K562 (cell line): ENCODE data around the gene MCM6. TPM values are rescaled to one million over a fixed set of nuclear protein-coding genes. Genes with fewer than 3 reads are reported as not detected.

Experiments used
- ATAC-seq: fragments of 200-7000 bp; cut with Tn5 transposase; 3 replicates; pipeline ENCODE4 v1.9.1; 2020; ENCODE audit warnings: moderate library complexity
- BruUV-seq: library from RNA; stranded (reverse); fragments of 400-500 nt; replicated peaks from 2 replicates; lab custom pipeline; 2021; lab: Mats Ljungman, UMichigan
- CTCF ChIA-PET: fragments of 300-600 bp; formaldehyde crosslinking; extraction: SDS; loops from one replicate; lab custom pipeline; 2021; ENCODE audit warnings: low intra/inter-chr PET ratio; lab: Yijun Ruan, JAX
- POLR2A ChIA-PET: fragments of 300-600, 350-650 bp; sonication (Branson Sonifier 250); formaldehyde crosslinking; extraction: SDS; loops from one replicate; lab custom pipeline; 2021; ENCODE audit warnings: antibody characterized with exemption, inconsistent platforms; lab: Yijun Ruan, JAX
- DNase-seq, 4 experiments: peaks; one replicate each; pipeline versions ENCODE4 v3.0.0 to v3.0.0-alpha.2; 2011 to 2018; ENCODE audit warnings: low spot score in 3 of 4, mixed read lengths in 3 of 4; ENCODE audit errors: extremely low read depth in 1 of 4
- FAIRE-seq: peaks from 2 replicates; lab custom pipeline; 2011; peaks lifted over from hg19 to GRCh38; lab: Jason Lieb, UNC
- H2AFZ ChIP-seq: 2 replicates; pipeline ENCODE4 v1.6.0; 2011; ENCODE audit warnings: low read depth, low read length, control low read depth, inconsistent platforms
- H3K27ac ChIP-seq: fragments of 200-600 bp; 3 replicates; pipeline ENCODE4 v1.8.0; 2011; ENCODE audit warnings: low read depth, mild to moderate bottlenecking, control low read depth, inconsistent platforms, low read length, moderate library complexity, mixed read lengths; ENCODE audit errors: extremely low read depth
- H3K27me3 ChIP-seq, 2 experiments: fragments of 300-600 bp in 1 of 2; 2 replicates in 1 of 2; 3 replicates in 1 of 2; pipeline versions ENCODE4 v1.6.0 to v1.8.0; 2011; ENCODE audit warnings: inconsistent platforms in 2 of 2, low read length in 2 of 2, mild to moderate bottlenecking in 1 of 2, mixed read lengths in 1 of 2, moderate library complexity in 1 of 2; ENCODE audit not compliant: control insufficient read depth in 2 of 2, insufficient read depth in 2 of 2
- H3K36me3 ChIP-seq: fragments of 300-600 bp; 3 replicates; pipeline ENCODE4 v1.8.0; 2011; ENCODE audit warnings: mild to moderate bottlenecking, low read length, inconsistent platforms; ENCODE audit not compliant: control insufficient read depth, insufficient read depth
- H3K4me1 ChIP-seq, 2 experiments: fragments of 200-600 bp in 1 of 2; replicated peaks in 1 of 2; 2 replicates in 1 of 2; 3 replicates in 1 of 2; pipeline versions ENCODE4 v1.5.1 to v1.8.0; 2011; ENCODE audit warnings: inconsistent platforms in 2 of 2, low read length in 2 of 2, mild to moderate bottlenecking in 1 of 2, mixed read lengths in 1 of 2, moderate library complexity in 1 of 2; ENCODE audit not compliant: control insufficient read depth in 2 of 2, insufficient read depth in 2 of 2
- H3K4me2 ChIP-seq: 2 replicates; pipeline ENCODE4 v1.6.1; 2011; ENCODE audit warnings: low read length, control low read depth, inconsistent platforms, mixed read lengths; ENCODE audit not compliant: insufficient read depth
- H3K4me3 ChIP-seq: fragments of 200-600 bp; sonication (generic), shearing (Covaris generic); 2 replicates; pipeline ENCODE4 v1.5.1; 2016; ENCODE audit warnings: control low read depth, inconsistent platforms
- H3K79me2 ChIP-seq: fragments of 200-600 bp; 3 replicates; pipeline ENCODE4 v1.8.0; 2011; ENCODE audit warnings: low read length, inconsistent platforms; ENCODE audit not compliant: control insufficient read depth, insufficient read depth
- H3K9ac ChIP-seq, 2 experiments: 2 replicates each; pipeline versions ENCODE4 v1.6.0 to v1.6.1; 2011; ENCODE audit warnings: low read depth in 2 of 2, low read length in 2 of 2, control low read depth in 1 of 2, inconsistent platforms in 1 of 2, mild to moderate bottlenecking in 1 of 2, mixed read lengths in 1 of 2; ENCODE audit not compliant: insufficient read depth in 1 of 2
- H3K9me1 ChIP-seq: one replicate; pipeline ENCODE4 v1.6.0; 2011; ENCODE audit warnings: inconsistent platforms, mild to moderate bottlenecking, low read length, moderate library complexity; ENCODE audit not compliant: control insufficient read depth, insufficient read depth
- H3K9me3 ChIP-seq: replicated peaks from 2 replicates; pipeline ENCODE4 v1.5.1; 2011; ENCODE audit warnings: low read depth, low read length, inconsistent platforms; ENCODE audit not compliant: control insufficient read depth, insufficient read depth
- H4K20me1 ChIP-seq: replicated peaks from 2 replicates; pipeline ENCODE4 v1.6.1; 2011; ENCODE audit warnings: low read length, inconsistent platforms, mixed read lengths; ENCODE audit not compliant: control insufficient read depth, insufficient read depth
- CTCF ChIP-seq, 3 experiments: IDR thresholded peaks in 2 of 3; conservative IDR thresholded peaks in 1 of 3; 2 replicates each; pipeline ENCODE4 v1.5.1; 2011 to 2012; ENCODE audit warnings: low read length in 3 of 3, mild to moderate bottlenecking in 3 of 3, control low read depth in 2 of 3, improper control_type of control experiment in 1 of 3, inconsistent platforms in 1 of 3, low read depth in 1 of 3, mixed read lengths in 1 of 3, moderate library complexity in 1 of 3; ENCODE audit not compliant: insufficient read depth in 2 of 3
- HDAC8 ChIP-seq: fragments of 450-650 bp; IDR thresholded peaks from 2 replicates; pipeline ENCODE4 v1.6.1; 2016; ENCODE audit warnings: mild to moderate bottlenecking, missing genetic modification characterization, moderate library complexity, missing compliant biosample characterization
- IRF9 ChIP-seq: fragments of 450-650 bp; IDR thresholded peaks from 2 replicates; pipeline ENCODE4 v1.6.1; 2016; ENCODE audit warnings: missing biosample characterization, missing genetic modification characterization
- NFIX ChIP-seq: fragments of 250-450 bp; sonication (Bioruptor Pico); IDR thresholded peaks from 2 replicates; pipeline ENCODE4 v1.4.0; 2020; ENCODE audit warnings: low read depth, mild to moderate bottlenecking, moderate library complexity
- NRF1 ChIP-seq, 2 experiments: fragments of 450-650 bp; IDR thresholded peaks in 1 of 2; conservative IDR thresholded peaks in 1 of 2; 2 replicates each; pipeline ENCODE4 v1.6.1; 2014; ENCODE audit warnings: mild to moderate bottlenecking in 2 of 2
- PRMT5 ChIP-seq: sonication (generic); formaldehyde crosslinking; IDR thresholded peaks from 2 replicates; pipeline ENCODE4 v1.5.0; 2020; ENCODE audit warnings: missing genetic modification reagents
- TAL1 ChIP-seq: fragments of 450-650 bp; IDR thresholded peaks from 2 replicates; pipeline ENCODE4 v1.6.1; 2016; ENCODE audit warnings: mild to moderate bottlenecking
- WGBS: fragments of 100-300 bp; shearing (Covaris generic); methylation state at CpG from one replicate; pipeline ENCODE4 v1.1.6; 2016; ENCODE audit warnings: low coverage, mixed read lengths; ENCODE audit not compliant: insufficient coverage; ENCODE audit errors: missing lambda C conversion rate; 5-methylcytosine and 5-hydroxymethylcytosine counted together
- in situ Hi-C: fragments of 300-500 bp; cut with MboI; formaldehyde crosslinking; loops from 4 replicates; pipeline ENCODE4 v1.15.0; 2018; ENCODE audit warnings: inconsistent platforms, mixed read lengths
- intact Hi-C: fragments of 100-400 bp; cut with micrococcal nuclease; formaldehyde crosslinking; loops from 2 replicates; pipeline ENCODE4 v1.14.2; 2022
- polyA plus RNA-seq, 8 experiments: library from polyadenylated mRNA; depleted of rRNA in 4 of 8; stranded (reverse) in 5 of 8; unstranded in 3 of 8; fragments of >200 nt; fragmentation: Nextera tagmentation in 2 of 8; fragmentation: Illumina TruSeq in 1 of 8; extraction: Ambion mirVana in 2 of 8; extraction: Trizol in 1 of 8; gene quantifications; 2 replicates each; pipeline versions ENCODE4 v1.2.1 to v1.2.3, GENCODE V29; 2011 to 2014; ENCODE audit warnings: inconsistent platforms in 1 of 8, missing spikeins in 1 of 8
- total RNA-seq, 7 experiments: library from RNA; depleted of rRNA in 6 of 7; stranded (reverse); fragments of >200 nt in 6 of 7; fragmentation: Illumina TruSeq in 2 of 7; extraction: Trizol in 2 of 7; gene quantifications; 2 replicates each; pipeline versions ENCODE4 v1.2.1 to v1.2.3, GENCODE V29; 2011 to 2021; ENCODE audit warnings: low replicate concordance in 1 of 7

Gene MCM6
- total and polyA plus RNA-seq, 9 of the 15 experiments (the other 6 are each of a cell fraction or from before 2014, with no cell fraction given): 42.6 to 133 (median 82.4) TPM

- Histone ChIP-seq H3K27me3 (peaks cover 0 to 2% of the 10 kb centered on the region in 2 experiments; a peak in 1 of 5 replicates), H3K9me3 (peaks cover 6% of the 10 kb centered on the region), H2AFZ (peak overlapping the region; percentile 2; the same call in 1 of the 2 replicates), H3K4me3 (no peak overlapping the region), H3K9ac (no peak overlapping the region), H3K9me1 (no peaks in the 10 kb centered on the region), H3K36me3 (no peaks in the 10 kb centered on the region), H4K20me1 (no peaks in the 10 kb centered on the region), H3K27ac (no peak overlapping the region), H3K4me1 (peaks cover 0 to 3% of the 10 kb centered on the region in 2 experiments; a peak in 2 of 5 replicates), H3K4me2 (no peak overlapping the region), H3K79me2 (no peaks in the 10 kb centered on the region)
- in situ Hi-C loops (loop anchor here (10.0 kb wide), 1 partner anchor 804 kb away; no protein-coding TSS in a partner anchor), intact Hi-C loops (loop anchor here (5.0 kb wide), 1 partner anchor 326 kb away; no protein-coding TSS in a partner anchor)
- ChIA-PET POLR2A (interaction anchor here (1.1 to 1.3 kb wide), 2 partner anchors 14 to 77 kb away, joined by 3 to 4 read pairs; no protein-coding TSS in a partner anchor), CTCF (interaction anchor here (1.7 kb wide), 1 partner anchor 809 kb away, joined by 4 read pairs; no protein-coding TSS in a partner anchor)
- TF ChIP-seq NFIX (CRISPR knock-in tag) (no peak), IRF9 (no peak), CTCF (IDR thresholded peaks at IDR 0.05 in 2 of 3, conservative IDR thresholded peaks at IDR 0.05 in 1 of 3; ENCODE audit: insufficient read depth in 2 of 3, low read depth in 1 of 3, low read length in 3 of 3) (peak in 1 of 3 experiments; percentile 10; a peak in 1 of 6 replicates), NRF1 (conservative IDR thresholded peaks at IDR 0.05 in 1 of 2, IDR thresholded peaks at IDR 0.05 in 1 of 2) (no peak), TAL1 (no peak), PRMT5 (no peak), HDAC8 (tag) (no peak)
- DNase-seq: no peak
- peak; percentile 35 for ATAC-seq
- 8% methylated on average over 4 of the region's 4 CpGs for WGBS
- BruUV-seq: no TSS peak
- FAIRE-seq: peak; percentile 67
These were observed 77.5 kb downstream of the MCM6 start for GRCh38 chr2:135798762-135799161.
